Measurements from ENCODE around the gene MB21D2.

MB21D2 gene

DNA sequence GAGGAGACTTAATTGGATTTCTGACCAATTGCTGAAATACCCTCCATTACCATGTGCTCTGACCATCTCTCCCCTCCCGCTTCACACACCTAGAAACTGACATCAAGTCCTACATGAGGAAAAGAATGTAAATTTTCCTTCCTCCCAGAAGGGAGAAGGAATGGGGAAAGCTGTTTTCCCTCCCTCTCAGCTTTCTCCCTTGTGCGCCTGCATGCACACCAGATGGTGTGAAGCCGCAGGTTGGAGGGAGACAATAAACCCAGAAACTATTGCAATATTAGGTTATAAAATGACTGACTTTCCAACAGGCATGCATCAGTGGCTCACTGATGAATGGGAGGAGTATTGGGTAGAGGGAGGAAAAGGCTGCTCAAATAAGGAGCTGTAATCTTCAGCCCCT, 50.9 kb downstream of the MB21D2 start:
- no peak for DNase-seq (ENCODE audit: low read depth in 2 of 2)
- H3K4me3 ChIP-seq (replicated peaks in 1 of 2; ENCODE audit: low read depth in 2 of 2, low read length in 2 of 2): no peak overlapping the region
- TF ChIP-seq, protein P1, sequence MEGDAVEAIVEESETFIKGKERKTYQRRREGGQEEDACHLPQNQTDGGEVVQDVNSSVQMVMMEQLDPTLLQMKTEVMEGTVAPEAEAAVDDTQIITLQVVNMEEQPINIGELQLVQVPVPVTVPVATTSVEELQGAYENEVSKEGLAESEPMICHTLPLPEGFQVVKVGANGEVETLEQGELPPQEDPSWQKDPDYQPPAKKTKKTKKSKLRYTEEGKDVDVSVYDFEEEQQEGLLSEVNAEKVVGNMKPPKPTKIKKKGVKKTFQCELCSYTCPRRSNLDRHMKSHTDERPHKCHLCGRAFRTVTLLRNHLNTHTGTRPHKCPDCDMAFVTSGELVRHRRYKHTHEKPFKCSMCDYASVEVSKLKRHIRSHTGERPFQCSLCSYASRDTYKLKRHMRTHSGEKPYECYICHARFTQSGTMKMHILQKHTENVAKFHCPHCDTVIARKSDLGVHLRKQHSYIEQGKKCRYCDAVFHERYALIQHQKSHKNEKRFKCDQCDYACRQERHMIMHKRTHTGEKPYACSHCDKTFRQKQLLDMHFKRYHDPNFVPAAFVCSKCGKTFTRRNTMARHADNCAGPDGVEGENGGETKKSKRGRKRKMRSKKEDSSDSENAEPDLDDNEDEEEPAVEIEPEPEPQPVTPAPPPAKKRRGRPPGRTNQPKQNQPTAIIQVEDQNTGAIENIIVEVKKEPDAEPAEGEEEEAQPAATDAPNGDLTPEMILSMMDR (IDR thresholded peaks at IDR 0.05; ENCODE audit: low read depth, low read length): no peak

DNA sequence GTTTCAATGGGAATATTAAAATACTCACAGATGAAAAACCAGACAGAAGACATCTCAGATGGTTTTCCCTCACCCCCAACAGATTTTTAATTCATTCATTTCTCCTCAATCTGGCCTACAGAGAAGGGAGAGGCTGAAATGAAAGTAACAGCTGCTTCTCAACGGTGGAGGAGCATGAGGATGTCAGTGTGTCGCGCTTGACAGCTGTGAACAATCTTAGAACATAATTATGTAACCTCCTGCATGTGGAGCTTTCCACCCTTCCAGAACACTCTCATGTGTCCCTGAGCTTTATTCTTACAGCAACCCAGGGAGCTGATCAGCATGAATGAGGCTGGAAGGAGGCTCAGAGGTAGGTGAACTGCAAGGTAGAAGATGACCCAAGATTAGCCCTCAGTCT, 52.7 kb downstream of the MB21D2 start:
- DNase-seq (ENCODE audit: low read depth in 2 of 2): peak; percentile 26 to 47
- TF ChIP-seq, protein P1 (IDR thresholded peaks at IDR 0.05; ENCODE audit: low read depth, low read length): no peak
- H3K4me3 ChIP-seq (replicated peaks in 1 of 2; ENCODE audit: low read depth in 2 of 2, low read length in 2 of 2): no peak overlapping the region

DNA sequence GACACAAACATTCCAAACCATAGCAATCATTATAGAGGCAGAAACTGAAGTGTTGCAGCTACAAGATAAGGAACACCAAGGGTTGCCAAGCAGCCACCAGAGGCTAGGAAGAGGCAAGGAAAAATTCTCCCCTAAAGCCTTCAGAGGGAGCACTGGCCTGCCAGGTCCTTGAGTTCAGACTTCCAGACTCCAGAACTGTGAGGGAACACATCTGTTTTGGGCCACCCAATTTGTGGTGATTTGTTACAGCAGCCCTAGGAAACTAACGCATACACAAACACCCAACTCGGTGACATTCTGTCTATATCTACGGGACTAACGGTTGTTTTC, 54.6 kb downstream of the MB21D2 start:
- DNase-seq (ENCODE audit: low read depth in 2 of 2): peak in 1 of 2 donors; percentile 67
- TF ChIP-seq, protein P1 (IDR thresholded peaks at IDR 0.05; ENCODE audit: low read depth, low read length): no peak
- H3K4me3 ChIP-seq (replicated peaks in 1 of 2; ENCODE audit: low read depth in 2 of 2, low read length in 2 of 2): no peak overlapping the region

DNA sequence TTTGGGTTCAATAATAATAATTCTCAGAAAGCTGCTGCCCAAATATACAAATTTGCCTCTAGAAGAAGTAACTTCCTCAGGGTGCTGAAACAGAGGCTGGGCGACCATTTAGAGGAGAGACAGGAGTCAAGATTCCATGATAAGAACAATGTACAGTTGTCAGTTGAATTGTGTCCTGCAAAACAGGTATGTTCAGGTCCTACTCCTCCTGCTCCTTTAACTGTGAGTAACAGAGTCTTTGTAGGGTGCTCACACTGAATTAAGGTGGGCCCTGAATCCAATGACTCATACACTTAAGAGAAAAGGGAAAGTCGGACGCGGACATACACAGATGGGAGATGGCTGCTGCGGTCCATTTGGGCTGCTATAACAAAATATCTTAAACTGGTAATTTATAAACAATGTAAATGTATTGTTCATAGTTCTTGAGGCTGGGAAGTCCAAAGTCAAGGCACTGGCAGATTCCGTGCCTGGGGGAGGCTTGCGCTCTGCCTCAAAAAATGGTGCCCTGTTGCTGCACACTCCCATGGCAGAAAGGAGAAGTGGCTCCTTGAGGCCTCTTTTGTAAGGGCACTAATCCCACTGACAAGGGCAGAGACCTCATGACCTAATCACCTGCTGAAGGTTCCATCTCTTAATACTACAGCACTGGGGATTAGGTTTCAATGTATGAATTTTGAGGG, 55.1 kb downstream of the MB21D2 start:
- DNase-seq (ENCODE audit: low read depth in 2 of 2): no peak

DNA sequence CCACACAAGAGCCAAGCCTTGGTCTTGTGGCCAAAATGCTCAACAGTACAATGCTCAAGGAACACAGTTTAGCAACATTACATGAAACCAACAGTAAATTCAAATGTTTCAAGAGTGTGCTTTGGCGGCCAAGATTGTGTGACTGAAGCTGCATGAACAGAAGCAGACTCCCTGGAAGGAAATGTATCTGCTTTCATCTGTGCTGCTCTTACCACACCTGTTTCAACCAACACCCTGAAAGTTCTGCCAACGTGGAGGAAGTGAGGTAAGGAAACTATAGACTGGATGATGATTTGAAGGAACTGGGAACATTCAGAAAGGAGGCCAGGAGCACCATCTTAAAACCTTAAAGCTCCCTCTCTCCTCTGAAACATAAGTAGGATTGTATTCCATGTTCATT, 55.7 kb downstream of the MB21D2 start:
- no peak overlapping the region for H3K4me3 ChIP-seq (replicated peaks in 1 of 2; ENCODE audit: low read depth in 2 of 2, low read length in 2 of 2)
- no peak for DNase-seq (ENCODE audit: low read depth in 2 of 2)
- TF ChIP-seq, protein P1 (IDR thresholded peaks at IDR 0.05; ENCODE audit: low read depth, low read length): no peak

More for the DNA sequence above, 55.1 kb downstream of the MB21D2 start:
- TF ChIP-seq, protein P1 (IDR thresholded peaks at IDR 0.05; ENCODE audit: low read depth, low read length): no peak
- H3K4me3 ChIP-seq (replicated peaks in 1 of 2; ENCODE audit: low read depth in 2 of 2, low read length in 2 of 2): no peak overlapping the region

DNA sequence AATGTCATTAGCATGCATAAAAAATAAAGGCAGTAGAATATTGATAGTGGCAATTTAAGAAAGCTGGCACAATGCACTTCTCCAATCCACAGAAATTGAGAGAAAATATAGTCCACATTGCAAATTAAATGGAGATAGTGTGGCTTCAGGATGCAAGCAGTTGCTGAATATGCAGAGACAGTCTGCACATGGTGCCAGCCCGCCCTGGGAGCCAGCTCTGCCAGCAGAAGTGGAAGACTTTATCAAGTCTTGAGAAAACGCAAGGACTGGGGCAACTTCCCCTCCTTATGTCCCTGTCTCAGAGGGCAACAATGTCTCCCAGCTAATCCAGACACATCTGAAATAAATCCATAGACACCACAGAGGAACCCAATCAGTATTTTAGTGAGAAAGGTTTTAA, 57.2 kb downstream of the MB21D2 start:
- no peak overlapping the region for H3K4me3 ChIP-seq (replicated peaks in 1 of 2; ENCODE audit: low read depth in 2 of 2, low read length in 2 of 2)
- DNase-seq (ENCODE audit: low read depth in 2 of 2): no peak
- TF ChIP-seq, protein P1 (IDR thresholded peaks at IDR 0.05; ENCODE audit: low read depth, low read length): no peak

All from cardiac fibroblast (primary cell).